ENCODE measurements around the gene KEL. TPM values are rescaled to one million over a fixed set of nuclear protein-coding genes. Genes with fewer than 3 reads are reported as not detected.

Gene KEL
- 2.5 TPM for total RNA-seq

GRCh38 chr7:142961973-142962926, at the start of gene KEL:
Gene KEL, minus strand, starts transcription at chr7:142962363. Its CDS starts 157 bp downstream, at chr7:142962206.

DNA sequence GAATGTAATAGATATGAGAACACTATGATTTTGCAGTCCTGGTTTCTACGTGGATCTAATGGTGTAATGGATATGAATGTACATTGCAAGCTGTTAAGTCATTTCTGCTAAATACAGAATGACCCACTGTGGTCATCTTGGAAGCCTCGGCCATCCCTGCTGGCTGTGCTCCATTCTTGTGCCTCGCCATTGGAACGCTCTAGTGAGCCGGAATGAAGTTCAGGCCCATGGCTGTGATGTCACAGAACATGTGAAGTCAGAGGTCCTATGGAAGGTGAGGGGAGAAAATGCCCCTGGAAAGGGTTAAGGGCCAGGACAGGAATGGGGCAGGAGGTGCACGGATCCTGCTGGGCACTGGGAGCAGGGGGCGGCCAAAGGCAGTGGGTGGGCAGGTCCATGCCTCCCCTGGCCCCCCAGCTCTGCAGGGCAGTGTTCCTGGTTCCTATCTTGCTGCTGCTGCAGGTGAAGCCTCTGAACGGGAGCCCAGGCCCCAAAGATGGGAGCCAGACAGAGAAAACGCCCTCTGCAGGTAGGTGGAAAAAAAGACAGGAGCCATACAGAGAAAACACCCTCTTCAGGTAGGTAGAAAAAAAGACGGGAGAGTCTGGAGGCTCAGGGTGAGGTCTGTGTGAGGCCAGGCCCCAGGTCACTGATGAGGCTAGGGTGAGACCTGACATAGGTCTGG, 22.8 kb downstream of the KEL start, which contains the start of gene LLCFC1:
Gene LLCFC1 (plus strand): TSS at position 259 of the 685 bp plus-strand sequence. CDS start 138 bp downstream, at position 397.

GRCh38 chr7:142933624-142934023, 28.5 kb downstream of the KEL start, which contains the start of gene TRPV5:
Gene TRPV5, minus strand, starts transcription at chr7:142933746. Its CDS starts 287 bp downstream, at chr7:142933459.

Other genes starting within 250 kb of the KEL start
- gene PRSS1, start 212.9 kb downstream of the KEL start, total RNA-seq = not detected
- gene PRSS2, start 191.4 kb downstream of the KEL start, total RNA-seq = not detected
- gene EPHB6, start 107.3 kb downstream of the KEL start, total RNA-seq = 21.9 TPM
- gene TRPV6, start 76.6 kb downstream of the KEL start, total RNA-seq = under 0.01 TPM
- 0.23 TPM for gene TRPV5, start 28.6 kb downstream of the KEL start, total RNA-seq
- not detected for gene LLCFC1, start 22.9 kb downstream of the KEL start, total RNA-seq
- 0.69 TPM for gene OR9A2, start 64.8 kb upstream of the KEL start, total RNA-seq
- gene OR6V1, start 90.0 kb upstream of the KEL start, total RNA-seq = not detected
- not detected for gene PIP, start 169.7 kb upstream of the KEL start, total RNA-seq
- gene TAS2R39, start 221.1 kb upstream of the KEL start, total RNA-seq = not detected

All from diencephalon (tissue), 1 donor.